Testis (tissue), 3 donors: ENCODE measurements around the gene NET1. TPM values are rescaled to one million over a fixed set of nuclear protein-coding genes. Genes with fewer than 3 reads are reported as not detected.

ENCODE experiments used
- DNase-seq: peaks from one replicate; pipeline ENCODE4 v3.0.0-alpha.2; 2019
- H3K27ac ChIP-seq, 2 donors: fragments of 200-600 bp; sonication (generic); one replicate each; pipeline ENCODE4 v1.5.1; 2019
- H3K27me3 ChIP-seq: fragments of 200-600 bp; sonication (generic); one replicate; pipeline ENCODE4 v1.5.1; 2019
- H3K36me3 ChIP-seq: fragments of 200-600 bp; sonication (generic); one replicate; pipeline ENCODE4 v1.5.1; 2017; ENCODE audit warnings: low read depth; ENCODE audit errors: missing control alignments
- H3K4me1 ChIP-seq: fragments of 200-600 bp; sonication (generic); one replicate; pipeline ENCODE4 v1.5.1; 2019
- H3K4me3 ChIP-seq, 2 donors: fragments of 200-600 bp; sonication (generic); one replicate each; pipeline ENCODE4 v1.5.1; 2017 to 2019
- H3K9me3 ChIP-seq: fragments of 200-600 bp; sonication (generic); one replicate; pipeline ENCODE4 v1.5.1; 2017
- POLR2A ChIP-seq: fragments of 450-650 bp; IDR thresholded peaks from one replicate; pipeline ENCODE4 v1.6.1; 2017; ENCODE audit warnings: antibody characterized with exemption, mild to moderate bottlenecking, moderate library complexity
- WGBS, 2 donors: methylation state at CpG; one replicate each; pipeline ENCODE4 v1.1.5; 2018; 5-methylcytosine and 5-hydroxymethylcytosine counted together
- intact Hi-C: fragments of 100-400 bp; cut with DNase I; formaldehyde crosslinking; loops from one replicate; pipeline ENCODE4 v1.15.1; 2023; ENCODE audit warnings: low total_unique reads
- polyA plus RNA-seq: library from polyadenylated mRNA; stranded (reverse); fragments of 350-450 nt; fragmentation: Illumina TruSeq; extraction: RNeasy Lipid Tissue Mini Kit (QIAGEN cat#74804); gene quantifications from one replicate; pipeline ENCODE4 v1.2.3, GENCODE V29; 2014; ENCODE audit warnings: low read depth, low replicate concordance; ENCODE audit not compliant: insufficient read depth
- total RNA-seq, 2 donors: library from RNA; depleted of rRNA; stranded (reverse); fragments of >200 nt; gene quantifications; one replicate each; pipeline ENCODE4 v1.2.3, GENCODE V29; 2016
- TF ChIP-seq, protein P1 (sequence below), 3 experiments: fragments of 450-650 bp in 2 of 3; fragments of 200-600 bp in 1 of 3; sonication (generic) in 1 of 3; IDR thresholded peaks; one replicate each; pipeline ENCODE4 v1.5.1; 2016 to 2019; ENCODE audit warnings: antibody characterized with exemption in 3 of 3, mild to moderate bottlenecking in 2 of 3, moderate library complexity in 1 of 3

Gene NET1
- total and polyA plus RNA-seq, 3 donors from 2014 or later, result 29.7 to 40.7 (median 39.9) TPM

DNA sequence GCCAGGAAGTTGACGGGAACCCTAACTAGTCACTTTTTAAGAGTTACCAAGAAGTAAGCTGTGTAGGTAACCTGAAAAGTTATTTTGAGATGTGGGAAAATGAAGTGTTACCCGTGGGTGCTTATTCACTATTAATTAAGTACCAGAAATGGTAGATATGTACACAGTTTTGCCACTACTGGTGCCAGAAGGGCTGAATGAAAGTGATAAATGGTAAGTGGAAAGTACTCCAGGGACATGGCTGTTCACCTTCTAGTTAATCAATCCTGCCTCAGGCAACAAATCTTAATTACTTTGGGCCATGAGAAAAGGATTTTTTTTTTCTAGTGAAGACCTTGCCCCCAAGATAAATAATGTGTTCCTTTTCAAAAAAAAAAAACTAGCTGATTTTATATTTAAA is 15.8 kb downstream of the NET1 start:
- H3K4me1 ChIP-seq, result no peaks in the 10 kb centered on the region
- H3K27ac ChIP-seq, result no peak overlapping the region
- no peaks in the 10 kb centered on the region for H3K27me3 ChIP-seq
- no peaks in the 10 kb centered on the region for H3K36me3 ChIP-seq
- H3K4me3 ChIP-seq, result no peak overlapping the region
- no peak for DNase-seq
- 57 to 61% methylated on average over 2 of the region's 2 CpGs for WGBS, 2 donors
- TF ChIP-seq POLR2A, result no peak
- TF ChIP-seq, protein P1, sequence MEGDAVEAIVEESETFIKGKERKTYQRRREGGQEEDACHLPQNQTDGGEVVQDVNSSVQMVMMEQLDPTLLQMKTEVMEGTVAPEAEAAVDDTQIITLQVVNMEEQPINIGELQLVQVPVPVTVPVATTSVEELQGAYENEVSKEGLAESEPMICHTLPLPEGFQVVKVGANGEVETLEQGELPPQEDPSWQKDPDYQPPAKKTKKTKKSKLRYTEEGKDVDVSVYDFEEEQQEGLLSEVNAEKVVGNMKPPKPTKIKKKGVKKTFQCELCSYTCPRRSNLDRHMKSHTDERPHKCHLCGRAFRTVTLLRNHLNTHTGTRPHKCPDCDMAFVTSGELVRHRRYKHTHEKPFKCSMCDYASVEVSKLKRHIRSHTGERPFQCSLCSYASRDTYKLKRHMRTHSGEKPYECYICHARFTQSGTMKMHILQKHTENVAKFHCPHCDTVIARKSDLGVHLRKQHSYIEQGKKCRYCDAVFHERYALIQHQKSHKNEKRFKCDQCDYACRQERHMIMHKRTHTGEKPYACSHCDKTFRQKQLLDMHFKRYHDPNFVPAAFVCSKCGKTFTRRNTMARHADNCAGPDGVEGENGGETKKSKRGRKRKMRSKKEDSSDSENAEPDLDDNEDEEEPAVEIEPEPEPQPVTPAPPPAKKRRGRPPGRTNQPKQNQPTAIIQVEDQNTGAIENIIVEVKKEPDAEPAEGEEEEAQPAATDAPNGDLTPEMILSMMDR (IDR thresholded peaks at IDR 0.05), result no peak
- intact Hi-C loops, result no loop called here
- H3K9me3 ChIP-seq, result no peaks in the 10 kb centered on the region

DNA sequence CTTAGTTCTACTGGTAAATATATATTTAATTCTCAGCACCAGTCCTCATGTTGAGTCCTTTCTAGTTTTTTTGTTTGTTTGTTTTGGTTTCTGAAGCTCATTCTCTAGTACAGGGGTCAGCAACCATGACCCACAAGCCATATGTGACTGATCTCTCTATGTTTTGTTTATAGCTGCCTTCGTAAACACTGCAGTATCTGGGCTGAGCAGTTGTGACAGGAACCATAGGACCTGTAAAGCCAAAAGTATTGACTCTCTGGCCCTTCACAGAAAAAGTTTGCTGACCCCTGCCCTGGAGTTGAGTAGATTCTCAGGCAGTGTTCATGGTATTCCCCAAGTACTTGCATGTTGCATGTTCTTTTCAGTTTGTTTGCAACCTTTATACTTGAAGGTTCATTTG is 20.8 kb downstream of the NET1 start:
- Histone ChIP-seq H3K4me1 (no peaks in the 10 kb centered on the region), H3K4me3 (no peak overlapping the region), H3K27me3 (no peaks in the 10 kb centered on the region), H3K36me3 (no peaks in the 10 kb centered on the region), H3K27ac (no peak overlapping the region), H3K9me3 (no peaks in the 10 kb centered on the region)
- intact Hi-C loops, result no loop called here
- TF ChIP-seq POLR2A, result no peak
- TF ChIP-seq, protein P1 (IDR thresholded peaks at IDR 0.05), result no peak
- DNase-seq, result no peak
- WGBS, 2 donors, result 68 to 71% methylated on average over 1 of the region's 1 CpG

DNA sequence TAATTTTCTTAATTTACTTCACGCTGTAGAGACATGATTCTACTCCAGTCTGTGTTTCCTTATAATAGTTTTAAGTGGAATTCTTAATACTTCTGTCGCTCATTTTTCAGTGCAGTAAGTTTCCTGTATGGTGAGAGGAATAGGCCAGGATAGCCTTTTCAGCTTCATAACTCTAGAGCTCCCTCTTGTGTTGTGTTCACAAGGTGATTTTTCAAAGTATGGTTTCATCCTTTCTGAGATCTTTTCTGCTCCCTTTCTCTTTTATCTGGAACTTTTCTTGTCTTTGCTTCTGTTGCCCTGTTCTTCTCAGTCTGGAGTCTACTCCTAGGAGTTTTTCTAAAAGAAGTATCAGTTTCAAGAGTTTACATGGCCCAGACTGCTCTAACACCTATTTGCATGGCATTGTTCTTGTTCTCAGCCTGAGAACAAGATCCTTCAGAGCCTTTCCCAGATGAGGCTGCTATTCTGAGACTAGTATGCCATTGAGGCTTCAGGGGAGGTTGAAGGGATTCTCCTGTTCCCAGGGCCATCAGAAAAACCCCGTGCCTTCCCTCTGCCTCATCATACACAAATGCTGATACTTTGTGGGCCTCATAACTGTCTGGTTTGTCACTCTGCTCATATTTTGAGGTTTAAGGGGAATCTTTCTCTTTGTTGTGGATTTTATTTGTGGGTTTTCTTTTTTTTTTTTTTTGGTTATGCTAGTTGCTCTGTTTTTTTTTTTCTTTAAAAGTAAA is 21.8 kb downstream of the NET1 start:
- intact Hi-C loops, result no loop called here
- no peak for TF ChIP-seq POLR2A
- TF ChIP-seq, protein P1 (IDR thresholded peaks at IDR 0.05), result peak; percentile 35 to 61 (median 46)
- no peaks in the 10 kb centered on the region for H3K4me1 ChIP-seq
- H3K27ac ChIP-seq, result no peak overlapping the region
- no peaks in the 10 kb centered on the region for H3K27me3 ChIP-seq
- H3K4me3 ChIP-seq, result no peak overlapping the region
- DNase-seq, result no peak
- no peaks in the 10 kb centered on the region for H3K9me3 ChIP-seq
- WGBS, 2 donors, result 60 to 86% methylated on average over 3 of the region's 3 CpGs
- H3K36me3 ChIP-seq, result no peaks in the 10 kb centered on the region

DNA sequence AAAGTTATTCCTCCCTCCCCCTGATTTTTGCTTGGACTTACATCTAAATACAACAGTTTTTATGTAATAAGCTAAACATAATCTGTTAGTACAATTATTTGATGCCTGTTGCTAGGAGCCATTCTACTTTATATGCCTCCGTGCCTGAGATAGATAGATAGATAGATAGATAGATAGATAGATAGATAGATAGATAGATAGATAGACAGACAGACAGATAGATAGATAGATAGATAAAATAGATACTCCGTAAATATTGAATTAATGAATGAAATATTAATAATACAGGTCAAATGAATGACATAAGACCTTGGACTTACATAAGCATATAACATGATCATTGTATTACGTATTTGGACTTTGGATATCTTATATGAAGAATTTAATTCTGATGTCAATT is 23.0 kb downstream of the NET1 start:
- WGBS, 2 donors, result 88 to 89% methylated on average over 3 of the region's 3 CpGs
- intact Hi-C loops, result no loop called here

More for the DNA sequence above, 23.0 kb downstream of the NET1 start:
- DNase-seq, result no peak
- no peak overlapping the region for H3K4me3 ChIP-seq
- no peaks in the 10 kb centered on the region for H3K36me3 ChIP-seq
- no peak overlapping the region for H3K27ac ChIP-seq
- no peak for TF ChIP-seq POLR2A
- TF ChIP-seq, protein P1 (IDR thresholded peaks at IDR 0.05), result no peak
- no peaks in the 10 kb centered on the region for H3K4me1 ChIP-seq
- no peaks in the 10 kb centered on the region for H3K27me3 ChIP-seq
- no peaks in the 10 kb centered on the region for H3K9me3 ChIP-seq
